GM23338 (cell line): ENCODE results near the gene MYO1D. TPM values are rescaled to one million over a fixed set of nuclear protein-coding genes. Genes with fewer than 3 reads are reported as not detected.

ENCODE experiments used
- ATAC-seq: fragments of 200-7000 bp; cut with Tn5 transposase; 3 replicates; pipeline ENCODE4 v1.9.1; 2020
- DNase-seq: peaks from one replicate; pipeline ENCODE4 v3.0.0-alpha.2; 2015; ENCODE audit warnings: low spot score
- H2AFZ ChIP-seq: fragments of 200-600 bp; sonication (generic); 2 replicates; pipeline ENCODE4 v1.8.0; 2016; ENCODE audit warnings: antibody characterized with exemption, mild to moderate bottlenecking, moderate library complexity
- H3F3A ChIP-seq: fragments of 200-600 bp; sonication (generic); replicated peaks from 2 replicates; pipeline ENCODE4 v1.8.0; 2017; ENCODE audit warnings: antibody characterized with exemption, mixed run types, low read depth
- H3K27ac ChIP-seq: fragments of 200-600 bp; sonication (generic); 2 replicates; pipeline ENCODE4 v1.6.1; 2016; ENCODE audit warnings: low read depth
- H3K27me3 ChIP-seq: fragments of 200-600 bp; sonication (generic); 2 replicates; pipeline ENCODE4 v1.8.0; 2016; ENCODE audit warnings: mild to moderate bottlenecking, mixed run types, moderate library complexity; ENCODE audit not compliant: insufficient read depth
- H3K36me3 ChIP-seq: fragments of 200-600 bp; sonication (generic); 2 replicates; pipeline ENCODE4 v1.8.0; 2016; ENCODE audit warnings: mild to moderate bottlenecking; ENCODE audit not compliant: insufficient read depth
- H3K4me1 ChIP-seq: fragments of 200-600 bp; sonication (generic); 2 replicates; pipeline ENCODE4 v1.8.0; 2016; ENCODE audit warnings: mild to moderate bottlenecking, moderate library complexity; ENCODE audit not compliant: insufficient read depth
- H3K4me2 ChIP-seq: fragments of 200-600 bp; sonication (generic); 2 replicates; pipeline ENCODE4 v1.7.1; 2017; ENCODE audit warnings: mixed run types
- H3K4me3 ChIP-seq: fragments of 200-600 bp; sonication (generic); 2 replicates; pipeline ENCODE4 v1.6.1; 2016; ENCODE audit warnings: mixed run types
- H3K79me2 ChIP-seq: fragments of 200-600 bp; sonication (generic); replicated peaks from 2 replicates; pipeline ENCODE4 v1.8.0; 2017; ENCODE audit warnings: mild to moderate bottlenecking; ENCODE audit not compliant: insufficient read depth
- H3K9me2 ChIP-seq: fragments of 200-600 bp; sonication (generic); 2 replicates; pipeline ENCODE4 v1.8.0; 2017; ENCODE audit not compliant: insufficient read depth
- H4K20me1 ChIP-seq: fragments of 200-600 bp; sonication (generic); replicated peaks from 2 replicates; pipeline ENCODE4 v1.8.0; 2017; ENCODE audit warnings: mild to moderate bottlenecking; ENCODE audit not compliant: insufficient read depth
- H3K27ac Mint-ChIP-seq: 2 replicates; pipeline ENCODE4 v1.8.0; 2020; ENCODE audit warnings: inconsistent platforms, mild to moderate bottlenecking, moderate library complexity, mixed read lengths
- H3K27me3 Mint-ChIP-seq: 3 replicates; pipeline ENCODE4 v1.8.0; 2022; ENCODE audit warnings: low read depth, mild to moderate bottlenecking, moderate library complexity, mixed read lengths, inconsistent platforms; ENCODE audit not compliant: insufficient read depth, poor library complexity
- H3K36me3 Mint-ChIP-seq: 3 replicates; pipeline ENCODE4 v1.8.0; 2021; ENCODE audit warnings: low read depth, mild to moderate bottlenecking, inconsistent platforms, moderate library complexity, mixed read lengths
- H3K4me1 Mint-ChIP-seq: 3 replicates; pipeline ENCODE4 v1.8.0; 2020; ENCODE audit warnings: mild to moderate bottlenecking, inconsistent platforms, mixed read lengths
- H3K4me3 Mint-ChIP-seq: 3 replicates; pipeline ENCODE4 v1.8.0; 2021; ENCODE audit warnings: moderate library complexity, mild to moderate bottlenecking, inconsistent platforms, mixed read lengths
- H3K9me3 Mint-ChIP-seq: 3 replicates; pipeline ENCODE4 v1.8.0; 2020; ENCODE audit warnings: moderate library complexity, mild to moderate bottlenecking, inconsistent platforms, mixed read lengths
- CREB1 ChIP-seq: fragments of 250-450 bp; sonication (Bioruptor Pico); IDR thresholded peaks from 2 replicates; pipeline ENCODE4 v1.5.0; 2020; ENCODE audit warnings: low read depth, mild to moderate bottlenecking, moderate library complexity
- CTCF ChIP-seq, 2 experiments: fragments of 200-600 bp in 1 of 2; sonication (generic) in 1 of 2; conservative IDR thresholded peaks; 2 replicates each; pipeline versions ENCODE4 v1.5.1 to v1.6.1; 2016 to 2017; ENCODE audit warnings: antibody characterized with exemption in 2 of 2, low read depth in 2 of 2, mild to moderate bottlenecking in 2 of 2, moderate library complexity in 1 of 2
- EZH2 ChIP-seq: fragments of 200-600 bp; sonication (generic); IDR thresholded peaks from one replicate; pipeline ENCODE4 v1.8.0; 2017; ENCODE audit warnings: antibody characterized with exemption, mild to moderate bottlenecking, low read depth; ENCODE audit not compliant: unreplicated experiment
- EZH2phosphoT487 ChIP-seq: fragments of 200-600 bp; sonication (generic); IDR thresholded peaks from one replicate; pipeline ENCODE4 v1.8.1; 2018; ENCODE audit warnings: antibody characterized with exemption; ENCODE audit not compliant: unreplicated experiment
- JUNB ChIP-seq: IDR thresholded peaks from one replicate; pipeline ENCODE4 v1.6.1; 2016; ENCODE audit warnings: antibody characterized with exemption; ENCODE audit not compliant: unreplicated experiment
- POLR2AphosphoS5 ChIP-seq: IDR thresholded peaks from 2 replicates; pipeline ENCODE4 v1.6.1; 2016; ENCODE audit warnings: antibody characterized with exemption, low read depth
- STAT1 ChIP-seq: IDR thresholded peaks from one replicate; pipeline ENCODE4 v1.6.1; 2016; ENCODE audit warnings: antibody characterized with exemption; ENCODE audit not compliant: unreplicated experiment
- ZNF114 ChIP-seq: fragments of 250-450 bp; sonication (Bioruptor Pico); IDR thresholded peaks from 2 replicates; pipeline ENCODE4 v1.5.0; 2020; ENCODE audit warnings: mild to moderate bottlenecking, moderate library complexity
- ZNF331 ChIP-seq: fragments of 250-450 bp; sonication (Bioruptor Pico); IDR thresholded peaks from 2 replicates; pipeline ENCODE4 v1.5.0; 2020; ENCODE audit warnings: low read depth, mild to moderate bottlenecking, moderate library complexity
- ZNF462 ChIP-seq: fragments of 250-450 bp; sonication (Bioruptor Pico); IDR thresholded peaks from 2 replicates; pipeline ENCODE4 v1.5.0; 2020; ENCODE audit warnings: mild to moderate bottlenecking, moderate library complexity
- polyA plus RNA-seq: library from polyadenylated mRNA; unstranded; fragments of >200 nt; fragmentation: Nextera tagmentation; extraction: Ambion mirVana; gene quantifications from 2 replicates; pipeline ENCODE4 v1.2.1, GENCODE V29; 2016
- total RNA-seq: library from RNA; depleted of rRNA; stranded (reverse); fragments of >200 nt; shearing (Covaris generic); gene quantifications from 2 replicates; pipeline ENCODE4 v1.2.3, GENCODE V29; 2014
- TF ChIP-seq, protein P1 (sequence below): IDR thresholded peaks from 2 replicates; pipeline ENCODE4 v1.6.1; 2016; ENCODE audit warnings: antibody characterized with exemption

The MYO1D gene
- total and polyA plus RNA-seq, 2 experiments from 2014 or later = 8.6 to 28.6 TPM

DNA sequence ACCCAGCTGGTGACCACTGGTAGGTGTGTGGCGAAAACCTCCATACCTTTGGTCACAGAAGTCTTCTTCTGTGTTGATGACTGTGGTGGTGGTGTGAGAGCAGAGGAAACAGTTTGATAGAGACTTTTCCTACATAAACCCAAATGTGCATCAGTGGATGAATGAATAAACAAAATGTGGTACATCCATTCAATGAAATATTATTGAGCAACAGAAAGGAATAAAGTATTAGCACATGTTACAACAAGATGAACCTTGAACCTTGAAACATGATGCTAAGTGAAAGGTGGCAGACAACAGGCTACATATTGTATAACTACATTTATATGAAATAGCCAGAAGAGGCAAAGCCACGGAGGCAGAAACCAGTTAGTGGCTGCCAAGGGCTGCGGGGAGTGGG is 374.9 kb downstream of the MYO1D start (continued):
- TF ChIP-seq ZNF462 (CRISPR knock-in tag) = no peak
- no peak for TF ChIP-seq POLR2AphosphoS5

GRCh38 chr17:32498391-32498790 is 378.5 kb downstream of the MYO1D start:
- Mint-ChIP-seq H3K9me3 (no peaks in the 10 kb centered on the region; the same call in 2 of the 3 replicates), H3K4me1 (peaks cover 14% of the 10 kb centered on the region), H3K36me3 (no peaks in the 10 kb centered on the region), H3K27me3 (peaks cover 16% of the 10 kb centered on the region), H3K4me3 (no peak overlapping the region), H3K27ac (no peak overlapping the region)
- peaks cover 13% of the 10 kb centered on the region; the same call in 1 of the 2 replicates for H3K4me1 ChIP-seq
- H2AFZ ChIP-seq = no peak overlapping the region
- H3K27me3 ChIP-seq = no peaks in the 10 kb centered on the region
- H4K20me1 ChIP-seq = no peaks in the 10 kb centered on the region
- H3K27ac ChIP-seq = no peak overlapping the region
- peak; percentile 57 for ATAC-seq
- no peaks in the 10 kb centered on the region for H3K36me3 ChIP-seq
- no peak overlapping the region for H3K4me3 ChIP-seq
- no peaks in the 10 kb centered on the region for H3F3A ChIP-seq
- 0 out of 2 replicates have a peak overlapping the region, but pooled peaks have one; percentile 2 for H3K4me2 ChIP-seq
- TF ChIP-seq EZH2 (no peak), JUNB (no peak), ZNF114 (CRISPR knock-in tag) (no peak), EZH2phosphoT487 (no peak), STAT1 (no peak), ZNF331 (CRISPR knock-in tag) (no peak), POLR2AphosphoS5 (no peak), CREB1 (CRISPR knock-in tag) (no peak), CTCF (conservative IDR thresholded peaks at IDR 0.05; ENCODE audit: low read depth in 2 of 2) (no peak)
- TF ChIP-seq, protein P1, sequence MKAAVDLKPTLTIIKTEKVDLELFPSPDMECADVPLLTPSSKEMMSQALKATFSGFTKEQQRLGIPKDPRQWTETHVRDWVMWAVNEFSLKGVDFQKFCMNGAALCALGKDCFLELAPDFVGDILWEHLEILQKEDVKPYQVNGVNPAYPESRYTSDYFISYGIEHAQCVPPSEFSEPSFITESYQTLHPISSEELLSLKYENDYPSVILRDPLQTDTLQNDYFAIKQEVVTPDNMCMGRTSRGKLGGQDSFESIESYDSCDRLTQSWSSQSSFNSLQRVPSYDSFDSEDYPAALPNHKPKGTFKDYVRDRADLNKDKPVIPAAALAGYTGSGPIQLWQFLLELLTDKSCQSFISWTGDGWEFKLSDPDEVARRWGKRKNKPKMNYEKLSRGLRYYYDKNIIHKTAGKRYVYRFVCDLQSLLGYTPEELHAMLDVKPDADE = no peak
- peak; percentile 71 for DNase-seq
- no peaks in the 10 kb centered on the region for H3K9me2 ChIP-seq
- no peaks in the 10 kb centered on the region for H3K79me2 ChIP-seq
